ENCODE measurements around the gene SLC35A4. TPM values are rescaled to one million over a fixed set of nuclear protein-coding genes. Genes with fewer than 3 reads are reported as not detected.

Gene SLC35A4
- total and polyA plus RNA-seq, 2 of the 13 experiments (the other 11 are each of a cell fraction or from before 2014, with no cell fraction given): 0.71 to 4.0 TPM

DNA sequence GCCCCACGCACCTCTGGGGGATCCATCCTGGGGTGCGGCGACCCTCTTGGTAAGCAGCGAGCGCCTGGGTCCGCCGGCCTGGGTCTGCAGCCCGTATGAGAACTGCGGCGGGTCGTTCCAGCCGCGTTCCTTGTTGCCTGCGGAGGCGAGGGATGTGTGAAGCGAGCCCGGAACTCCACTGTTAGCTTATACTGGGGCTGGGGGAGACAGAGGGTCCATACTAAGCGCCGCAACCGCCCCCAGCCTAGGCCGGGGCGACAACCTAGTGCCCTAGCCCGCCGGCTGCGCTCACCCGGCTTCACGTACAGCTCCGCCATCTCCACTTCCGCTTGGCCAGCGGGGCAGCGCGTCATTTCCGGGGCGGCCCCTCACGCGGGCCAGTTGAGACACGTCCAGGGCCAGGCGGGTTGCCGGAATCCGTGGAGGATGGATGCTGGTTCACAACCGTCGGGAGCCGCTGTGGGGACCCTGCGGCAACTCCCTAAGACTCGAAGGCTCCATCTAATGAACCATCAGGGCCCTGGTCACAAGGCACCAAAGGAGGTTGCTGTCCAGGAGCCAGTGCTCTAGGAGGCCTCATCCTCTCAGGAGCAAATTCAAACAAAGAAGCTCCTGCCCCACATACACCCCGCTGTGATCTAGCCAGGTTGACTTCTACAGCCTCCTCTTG, 7.4 kb upstream of the SLC35A4 start, which contains the start of gene SRA1 (continued):
- TF ChIP-seq, protein P1, sequence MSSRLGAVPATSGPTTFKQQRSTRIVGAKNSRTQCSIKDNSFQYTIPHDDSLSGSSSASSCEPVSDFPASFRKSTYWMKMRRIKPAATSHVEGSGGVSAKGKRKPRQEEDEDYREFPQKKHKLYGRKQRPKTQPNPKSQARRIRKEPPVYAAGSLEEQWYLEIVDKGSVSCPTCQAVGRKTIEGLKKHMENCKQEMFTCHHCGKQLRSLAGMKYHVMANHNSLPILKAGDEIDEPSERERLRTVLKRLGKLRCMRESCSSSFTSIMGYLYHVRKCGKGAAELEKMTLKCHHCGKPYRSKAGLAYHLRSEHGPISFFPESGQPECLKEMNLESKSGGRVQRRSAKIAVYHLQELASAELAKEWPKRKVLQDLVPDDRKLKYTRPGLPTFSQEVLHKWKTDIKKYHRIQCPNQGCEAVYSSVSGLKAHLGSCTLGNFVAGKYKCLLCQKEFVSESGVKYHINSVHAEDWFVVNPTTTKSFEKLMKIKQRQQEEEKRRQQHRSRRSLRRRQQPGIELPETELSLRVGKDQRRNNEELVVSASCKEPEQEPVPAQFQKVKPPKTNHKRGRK (CRISPR knock-in tag; IDR thresholded peaks at IDR 0.05): no peak
- TF ChIP-seq E2F2 (CRISPR knock-in tag; IDR thresholded peaks at IDR 0.05; ENCODE audit: borderline replicate concordance) (no peak), ZFP62 (CRISPR knock-in tag; IDR thresholded peaks at IDR 0.05) (no peak), ZNF713 (CRISPR knock-in tag; IDR thresholded peaks at IDR 0.05) (no peak), ELF3 (CRISPR knock-in tag; IDR thresholded peaks at IDR 0.05) (peak; percentile 52; the same call in 1 of the 2 replicates), HNRNPK (IDR thresholded peaks at IDR 0.05; ENCODE audit: low read depth, low read length, poor library complexity, severe bottlenecking) (peak; percentile 41), ZNF552 (CRISPR knock-in tag; IDR thresholded peaks at IDR 0.05; ENCODE audit: borderline replicate concordance) (no peak), NR0B2 (CRISPR knock-in tag; IDR thresholded peaks at IDR 0.05) (peak; percentile 80), SP1 (IDR thresholded peaks at IDR 0.05) (no peak), SP1 (CRISPR knock-in tag; IDR thresholded peaks at IDR 0.05) (peak; percentile 87), KLF11 (CRISPR knock-in tag; IDR thresholded peaks at IDR 0.05) (peak; percentile 11; the same call in 1 of the 2 replicates), PRMT3 (CRISPR knock-in tag; IDR thresholded peaks at IDR 0.05; ENCODE audit: borderline replicate concordance, low read depth) (no peak), GATAD2A (CRISPR knock-in tag; IDR thresholded peaks at IDR 0.05) (peak; percentile 59), MAZ (IDR thresholded peaks at IDR 0.05; ENCODE audit: borderline replicate concordance, low read depth, low read length) (no peak), MAZ (CRISPR knock-in tag; IDR thresholded peaks at IDR 0.05; ENCODE audit: low read depth) (peak; percentile 62), ZNF256 (CRISPR knock-in tag; conservative IDR thresholded peaks at IDR 0.05) (no peak; the same call in 1 of the 2 replicates), ZBTB8A (CRISPR knock-in tag; IDR thresholded peaks at IDR 0.05; ENCODE audit: borderline replicate concordance, low read depth) (no peak), U2AF1 (optimal IDR thresholded peaks at IDR 0.05; ENCODE audit: low read depth, low read length) (no peak), SP2 (CRISPR knock-in tag; IDR thresholded peaks at IDR 0.05) (peak; percentile 76)
- TF ChIP-seq, protein P2, sequence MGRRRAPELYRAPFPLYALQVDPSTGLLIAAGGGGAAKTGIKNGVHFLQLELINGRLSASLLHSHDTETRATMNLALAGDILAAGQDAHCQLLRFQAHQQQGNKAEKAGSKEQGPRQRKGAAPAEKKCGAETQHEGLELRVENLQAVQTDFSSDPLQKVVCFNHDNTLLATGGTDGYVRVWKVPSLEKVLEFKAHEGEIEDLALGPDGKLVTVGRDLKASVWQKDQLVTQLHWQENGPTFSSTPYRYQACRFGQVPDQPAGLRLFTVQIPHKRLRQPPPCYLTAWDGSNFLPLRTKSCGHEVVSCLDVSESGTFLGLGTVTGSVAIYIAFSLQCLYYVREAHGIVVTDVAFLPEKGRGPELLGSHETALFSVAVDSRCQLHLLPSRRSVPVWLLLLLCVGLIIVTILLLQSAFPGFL (CRISPR knock-in tag; IDR thresholded peaks at IDR 0.05): no peak
- TF ChIP-seq, protein P3, sequence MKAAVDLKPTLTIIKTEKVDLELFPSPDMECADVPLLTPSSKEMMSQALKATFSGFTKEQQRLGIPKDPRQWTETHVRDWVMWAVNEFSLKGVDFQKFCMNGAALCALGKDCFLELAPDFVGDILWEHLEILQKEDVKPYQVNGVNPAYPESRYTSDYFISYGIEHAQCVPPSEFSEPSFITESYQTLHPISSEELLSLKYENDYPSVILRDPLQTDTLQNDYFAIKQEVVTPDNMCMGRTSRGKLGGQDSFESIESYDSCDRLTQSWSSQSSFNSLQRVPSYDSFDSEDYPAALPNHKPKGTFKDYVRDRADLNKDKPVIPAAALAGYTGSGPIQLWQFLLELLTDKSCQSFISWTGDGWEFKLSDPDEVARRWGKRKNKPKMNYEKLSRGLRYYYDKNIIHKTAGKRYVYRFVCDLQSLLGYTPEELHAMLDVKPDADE (CRISPR knock-in tag; IDR thresholded peaks at IDR 0.05): no peak
- TF ChIP-seq, protein P4, sequence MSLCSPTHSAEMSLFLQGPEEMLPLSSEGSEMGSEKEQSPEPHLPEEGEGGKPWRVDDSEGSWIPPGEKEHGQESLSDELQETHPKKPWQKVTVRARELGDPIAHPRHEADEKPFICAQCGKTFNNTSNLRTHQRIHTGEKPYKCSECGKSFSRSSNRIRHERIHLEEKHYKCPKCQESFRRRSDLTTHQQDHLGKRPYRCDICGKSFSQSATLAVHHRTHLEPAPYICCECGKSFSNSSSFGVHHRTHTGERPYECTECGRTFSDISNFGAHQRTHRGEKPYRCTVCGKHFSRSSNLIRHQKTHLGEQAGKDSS (CRISPR knock-in tag; IDR thresholded peaks at IDR 0.05; ENCODE audit: borderline replicate concordance, low read depth): peak; percentile 46; the same call in 1 of the 2 replicates

Measured in HepG2 (cell line).